ENCODE results near the gene GPR68. TPM values are rescaled to one million over a fixed set of nuclear protein-coding genes. Genes with fewer than 3 reads are reported as not detected.

The GPR68 gene
- total and polyA plus RNA-seq, 2 of the 4 experiments (the other 2 are of a cell fraction): 0.72 to 0.94 TPM

- TF ChIP-seq POLR2A (IDR thresholded peaks at IDR 0.05; ENCODE audit: low read depth, low read length) (no peak), CEBPB (IDR thresholded peaks at IDR 0.05; ENCODE audit: low read depth, low read length) (no peak), MAFK (IDR thresholded peaks at IDR 0.05; ENCODE audit: low read depth, low read length) (no peak), CHD1 (IDR thresholded peaks at IDR 0.05; ENCODE audit: low read depth, low read length) (no peak), ELK1 (IDR thresholded peaks at IDR 0.05; ENCODE audit: borderline replicate concordance, low read depth, low read length) (no peak), NFE2L2 (IDR thresholded peaks at IDR 0.05; ENCODE audit: low read depth, low read length) (no peak), BHLHE40 (IDR thresholded peaks at IDR 0.05; ENCODE audit: low read depth, low read length) (no peak), SMC3 (IDR thresholded peaks at IDR 0.05; ENCODE audit: low read depth, low read length) (no peak), USF2 (IDR thresholded peaks at IDR 0.05; ENCODE audit: low read depth, low read length) (no peak), CTCF (conservative IDR thresholded peaks at IDR 0.05; ENCODE audit: low read depth, low read length) (no peak), RFX5 (IDR thresholded peaks at IDR 0.05; ENCODE audit: low read depth, low read length) (no peak), FOS (IDR thresholded peaks at IDR 0.05; ENCODE audit: low read depth, low read length) (no peak), MXI1 (IDR thresholded peaks at IDR 0.05; ENCODE audit: borderline replicate concordance, low read depth, low read length) (no peak), MAZ (IDR thresholded peaks at IDR 0.05; ENCODE audit: borderline replicate concordance, low read depth, low read length) (no peak), RCOR1 (IDR thresholded peaks at IDR 0.05; ENCODE audit: insufficient replicate concordance, low read length) (no peak), RAD21 (IDR thresholded peaks at IDR 0.05; ENCODE audit: low read length) (no peak)
- H2BK120ac ChIP-seq (ENCODE audit: low read depth, low read length): peak overlapping the region; percentile 78
- dilution Hi-C loops (cut with HindIII; ENCODE audit: low sequenced_read_pairs, unreplicated experiment): no loop called here
- DNase-seq (no peak), ATAC-seq (ENCODE audit: low read depth) (no peak)
- intact Hi-C loops (cut with micrococcal nuclease): no loop called here
- peak overlapping the region; percentile 61 for H2BK5ac ChIP-seq (ENCODE audit: low read depth, low read length, poor library complexity, severe bottlenecking)
- in situ Hi-C loops (cut with MboI; ENCODE audit: low sequenced_read_pairs): no loop called here
- no peak overlapping the region for H2AFZ ChIP-seq (replicated peaks; ENCODE audit: low read length, poor library complexity)
- H3K27me3 ChIP-seq (ENCODE audit: control insufficient read depth, insufficient read depth, low read length): no peaks in the 10 kb centered on the region
- peak overlapping the region; percentile 75 for H2BK20ac ChIP-seq (ENCODE audit: low read depth, low read length)
- POLR2A ChIA-PET (ENCODE audit: unreplicated experiment): interaction anchor here (0.6 kb wide), 1 partner anchor 967 kb away, joined by 9 read pairs; no protein-coding TSS in a partner anchor
- peak overlapping the region; percentile 15; the same call in 1 of the 2 replicates for H3K4me2 ChIP-seq (ENCODE audit: low read depth, low read length)
- peak overlapping the region; percentile 54; the same call in 1 of the 2 replicates for H3K23ac ChIP-seq (ENCODE audit: low read depth, low read length)
- H2AK9ac ChIP-seq (replicated peaks; ENCODE audit: low read depth, low read length, poor library complexity): peak overlapping the region; percentile 52
- no TSS peak for BruUV-seq (replicated peaks)
- H3K4me3 ChIP-seq (ENCODE audit: insufficient read depth, low read depth, low read length): no peak overlapping the region
- peak overlapping the region; percentile 89 for H3K14ac ChIP-seq (replicated peaks; ENCODE audit: low read depth, low read length)
- H3K9ac ChIP-seq (ENCODE audit: low read depth, low read length): no peak overlapping the region
- H3K79me1 ChIP-seq (ENCODE audit: low read depth in 1 of 2, low read length in 2 of 2): 0 out of 4 replicates have a peak, but pooled peaks cover 0 to 5% of the 10 kb centered on the region in 2 experiments
- H4K5ac ChIP-seq (ENCODE audit: low read depth, low read length): no peak overlapping the region; the same call in 1 of the 2 replicates
- no peak overlapping the region for H3K56ac ChIP-seq (ENCODE audit: extremely low read depth, insufficient read depth, low read length)
- H3K27ac ChIP-seq (ENCODE audit: insufficient read depth, low read length): peak overlapping the region; percentile 34; the same call in 1 of the 2 replicates
- H3K4me1 ChIP-seq (ENCODE audit: control insufficient read depth, insufficient read depth, low read length): peaks cover 9% of the 10 kb centered on the region
- H4K8ac ChIP-seq (ENCODE audit: low read depth in 2 of 2, low read length in 2 of 2): peak overlapping the region; percentile 61 to 75; a peak in 3 of 4 replicates
- peak overlapping the region; percentile 84 for H2AK5ac ChIP-seq (ENCODE audit: low read depth, low read length)
- no CpG with 5 or more reads among the region's 6 CpGs for WGBS, 2 experiments (ENCODE audit: extremely low coverage in 2 of 2, insufficient read length in 1 of 2)
- H4K91ac ChIP-seq (ENCODE audit: insufficient read depth, low read depth, low read length): peak overlapping the region; percentile 76
- H3K9me3 ChIP-seq (ENCODE audit: control insufficient read depth, insufficient read depth, low read length): no peaks in the 10 kb centered on the region
- no peaks in the 10 kb centered on the region for H4K20me1 ChIP-seq (ENCODE audit: insufficient read depth, low read length)
- H3K9me1 ChIP-seq (ENCODE audit: insufficient read depth, low read length): peaks cover 9% of the 10 kb centered on the region
- H3K18ac ChIP-seq (ENCODE audit: low read depth, low read length): peak overlapping the region; percentile 34; the same call in 1 of the 2 replicates
- H3K4ac ChIP-seq (ENCODE audit: low read depth, low read length): peak overlapping the region; percentile 78
- CTCF ChIA-PET: interaction anchor here (0.6 to 1.8 kb wide), 4 partner anchors 14 to 930 kb away, joined by 3 to 7 read pairs (median 4); no protein-coding TSS in a partner anchor
- H2BK15ac ChIP-seq (ENCODE audit: low read depth, low read length): peak overlapping the region; percentile 78; the same call in 1 of the 3 replicates
- H3K36me3 ChIP-seq (ENCODE audit: control insufficient read depth, insufficient read depth, low read length): no peaks in the 10 kb centered on the region
These were observed 1.4 kb downstream of the GPR68 start for GRCh38 chr14:91243074-91243471.

All from IMR-90 (cell line).